H1 (cell line): Measurements from ENCODE around the gene ETF1. TPM values are rescaled to one million over a fixed set of nuclear protein-coding genes. Genes with fewer than 3 reads are reported as not detected.

Experiments used
- CTCF ChIA-PET: fragments of 300-600 bp; sonication (Branson Sonifier 250); formaldehyde crosslinking; loops from one replicate; lab custom pipeline; 2021; ENCODE audit not compliant: partially characterized antibody; lab: Charles Lee
- POLR2A ChIA-PET: fragments of 300-600 bp; sonication (Branson Sonifier 250); formaldehyde crosslinking; loops from one replicate; lab custom pipeline; 2021; ENCODE audit warnings: inconsistent platforms; ENCODE audit not compliant: partially characterized antibody; lab: Charles Lee
- DNase-seq, 2 experiments: peaks; one replicate each; pipeline versions ENCODE4 v3.0.0 to v3.0.0-alpha.2; 2010 to 2022; ENCODE audit warnings: low spot score in 2 of 2, low read depth in 1 of 2, mixed read lengths in 1 of 2
- FAIRE-seq: peaks from 2 replicates; lab custom pipeline; 2011; peaks lifted over from hg19 to GRCh38; lab: Jason Lieb, UNC
- H2AFZ ChIP-seq: 2 replicates; pipeline ENCODE4 v1.8.1; 2012; ENCODE audit warnings: low read length, inconsistent platforms
- H2AK5ac ChIP-seq: 2 replicates; pipeline ENCODE4 v1.6.1; 2013; ENCODE audit warnings: low read depth, low read length
- H2BK120ac ChIP-seq: replicated peaks from 2 replicates; pipeline ENCODE3; 2013; ENCODE audit warnings: low read depth, low read length, inconsistent platforms
- H2BK12ac ChIP-seq: 2 replicates; pipeline ENCODE4 v1.6.1; 2013; ENCODE audit warnings: low read depth, low read length
- H2BK15ac ChIP-seq: 2 replicates; pipeline ENCODE4 v1.6.1; 2013; ENCODE audit warnings: low read length
- H2BK20ac ChIP-seq: 2 replicates; pipeline ENCODE4 v1.6.1; 2013; ENCODE audit warnings: low read length
- H2BK5ac ChIP-seq: 2 replicates; pipeline ENCODE4 v1.6.1; 2013; ENCODE audit warnings: low read depth, low read length
- H3K14ac ChIP-seq: 2 replicates; pipeline ENCODE4 v1.6.1; 2013; ENCODE audit warnings: inconsistent platforms; ENCODE audit not compliant: insufficient read length
- H3K18ac ChIP-seq: 2 replicates; pipeline ENCODE4 v1.6.1; 2013; ENCODE audit warnings: low read length; ENCODE audit errors: extremely low read depth
- H3K23ac ChIP-seq: 2 replicates; pipeline ENCODE4 v1.6.1; 2013; ENCODE audit warnings: inconsistent platforms; ENCODE audit not compliant: insufficient read length
- H3K23me2 ChIP-seq: 2 replicates; pipeline ENCODE4 v1.6.1; 2013; ENCODE audit warnings: low read depth, low read length
- H3K27ac ChIP-seq: 2 replicates; pipeline ENCODE4 v1.6.1; 2011; ENCODE audit warnings: low read depth, low read length, inconsistent platforms
- H3K27me3 ChIP-seq, 4 experiments: replicated peaks in 1 of 4; 1 replicate in 1 of 4; 2 replicates in 3 of 4; pipeline versions ENCODE4 v1.6.1 to v1.8.1; 2011 to 2013; ENCODE audit warnings: low read length in 3 of 4, mild to moderate bottlenecking in 3 of 4, inconsistent platforms in 2 of 4, mixed read lengths in 2 of 4, moderate library complexity in 1 of 4; ENCODE audit not compliant: control insufficient read depth in 3 of 4, insufficient read depth in 3 of 4; ENCODE audit errors: extremely low read depth in 1 of 4
- H3K36me3 ChIP-seq, 4 experiments: 2 replicates each; pipeline versions ENCODE4 v1.6.1 to v1.8.1; 2011 to 2013; ENCODE audit warnings: mild to moderate bottlenecking in 4 of 4, low read length in 3 of 4, moderate library complexity in 2 of 4, control low read depth in 1 of 4, inconsistent platforms in 1 of 4; ENCODE audit not compliant: insufficient read depth in 4 of 4, control insufficient read depth in 2 of 4
- H3K4ac ChIP-seq: replicated peaks from 2 replicates; pipeline ENCODE3; 2013; ENCODE audit warnings: low read length, low read depth, mixed read lengths, inconsistent platforms; ENCODE audit not compliant: insufficient read length
- H3K4me1 ChIP-seq, 4 experiments: replicated peaks in 1 of 4; 1 replicate in 1 of 4; 2 replicates in 3 of 4; pipeline versions ENCODE4 v1.6.1 to v1.8.1; 2011 to 2013; ENCODE audit warnings: low read length in 3 of 4, inconsistent platforms in 2 of 4, mixed read lengths in 1 of 4; ENCODE audit not compliant: insufficient read depth in 4 of 4, control insufficient read depth in 3 of 4
- H3K4me2 ChIP-seq, 2 experiments: 2 replicates each; pipeline versions ENCODE4 v1.6.1 to v1.8.1; 2011 to 2013; ENCODE audit warnings: low read depth in 2 of 2, low read length in 2 of 2, control low read depth in 1 of 2, inconsistent platforms in 1 of 2, mild to moderate bottlenecking in 1 of 2; ENCODE audit not compliant: insufficient read depth in 1 of 2
- H3K4me3 ChIP-seq, 4 experiments: fragments of 200-600, 300-600 bp in 1 of 4; sonication (generic), shearing (Covaris generic), sonication (Bioruptor Twin) in 1 of 4; 2 replicates each; pipeline versions ENCODE4 v1.5.1 to v1.8.1; 2011 to 2016; ENCODE audit warnings: low read length in 4 of 4, low read depth in 3 of 4, control low read depth in 2 of 4, inconsistent platforms in 2 of 4, mild to moderate bottlenecking in 2 of 4, mixed read lengths in 1 of 4, moderate library complexity in 1 of 4; ENCODE audit not compliant: insufficient read depth in 2 of 4; ENCODE audit errors: extremely low read depth in 1 of 4
- H3K56ac ChIP-seq: replicated peaks from 2 replicates; pipeline ENCODE3; 2013; ENCODE audit warnings: low read depth, mild to moderate bottlenecking, mixed read lengths, low read length, inconsistent platforms; ENCODE audit not compliant: insufficient read length
- H3K79me1 ChIP-seq: 2 replicates; pipeline ENCODE4 v1.6.1; 2013; ENCODE audit warnings: low read depth, low read length, control low read depth
- H3K79me2 ChIP-seq, 2 experiments: 2 replicates each; pipeline versions ENCODE4 v1.6.1 to v1.8.1; 2012 to 2013; ENCODE audit warnings: low read length in 2 of 2, mild to moderate bottlenecking in 2 of 2, inconsistent platforms in 1 of 2; ENCODE audit not compliant: insufficient read depth in 2 of 2, control insufficient read depth in 1 of 2
- H3K9ac ChIP-seq, 4 experiments: replicated peaks in 1 of 4; 1 replicate in 1 of 4; 2 replicates in 3 of 4; pipeline versions ENCODE4 v1.6.1 to v1.8.1; 2011 to 2013; ENCODE audit warnings: low read depth in 3 of 4, low read length in 3 of 4, control low read depth in 2 of 4, mild to moderate bottlenecking in 2 of 4, moderate library complexity in 2 of 4, inconsistent platforms in 1 of 4; ENCODE audit errors: extremely low read depth in 1 of 4
- H3K9me3 ChIP-seq, 2 experiments: 2 replicates each; pipeline versions ENCODE4 v1.6.1 to v1.8.1; 2012 to 2013; ENCODE audit warnings: mild to moderate bottlenecking in 2 of 2, moderate library complexity in 2 of 2, control low read depth in 1 of 2, inconsistent platforms in 1 of 2, low read depth in 1 of 2, low read length in 1 of 2, mixed read lengths in 1 of 2; ENCODE audit not compliant: insufficient read depth in 2 of 2
- H4K20me1 ChIP-seq, 2 experiments: replicated peaks in 1 of 2; 2 replicates each; pipeline versions ENCODE3 to v1.8.1; 2011 to 2013; ENCODE audit warnings: inconsistent platforms in 2 of 2, low read length in 2 of 2, mild to moderate bottlenecking in 1 of 2; ENCODE audit not compliant: insufficient read depth in 2 of 2, control insufficient read depth in 1 of 2
- H4K5ac ChIP-seq: 2 replicates; pipeline ENCODE4 v1.6.1; 2013; ENCODE audit warnings: low read length, low read depth, mixed read lengths, inconsistent platforms; ENCODE audit not compliant: insufficient read length
- H4K8ac ChIP-seq: 2 replicates; pipeline ENCODE4 v1.8.0; 2013; ENCODE audit warnings: mild to moderate bottlenecking, moderate library complexity, low read length, inconsistent platforms; ENCODE audit not compliant: insufficient read depth; ENCODE audit errors: extremely low read depth
- H4K91ac ChIP-seq: replicated peaks from 2 replicates; pipeline ENCODE3; 2013; ENCODE audit warnings: low read length, mixed read lengths, inconsistent platforms; ENCODE audit not compliant: insufficient read length
- CBX5 ChIP-seq: fragments of 300-800, 300-1000 bp; sonication (generic); IDR thresholded peaks from 2 replicates; pipeline ENCODE4 v1.7.1; 2016; ENCODE audit warnings: antibody characterized with exemption, low read length, low read depth
- TAF7 ChIP-seq: optimal IDR thresholded peaks from 2 replicates; pipeline ENCODE3; 2011; ENCODE audit warnings: low read depth, mild to moderate bottlenecking, inconsistent platforms, low read length, moderate library complexity, borderline replicate concordance
- WGBS, 2 experiments: shearing (Covaris generic) in 1 of 2; methylation state at CpG; one replicate each; pipeline versions ENCODE4 v1.1.6 to v1.1.7; 2013 to 2015; ENCODE audit warnings: low lambda C conversion rate in 2 of 2, mixed read lengths in 2 of 2, inconsistent platforms in 1 of 2, low coverage in 1 of 2, missing lambda C conversion rate in 1 of 2; ENCODE audit not compliant: insufficient replicate concordance in 2 of 2, insufficient coverage in 1 of 2, insufficient read length in 1 of 2; ENCODE audit errors: extremely low coverage in 1 of 2, missing lambda C conversion rate in 1 of 2; 5-methylcytosine and 5-hydroxymethylcytosine counted together
- polyA plus RNA-seq, 7 experiments: library from polyadenylated mRNA; depleted of rRNA in 3 of 7; stranded (reverse) in 5 of 7; unstranded in 2 of 7; fragments of >200 nt in 5 of 7; fragments of 200-250 nt in 2 of 7; gene quantifications; 1 replicate in 5 of 7; 2 replicates in 1 of 7; 4 replicates in 1 of 7; pipeline versions ENCODE4 v1.2.1 to v1.2.3, GENCODE V29; 2011 to 2013; ENCODE audit warnings: missing spikeins in 2 of 7, mixed read lengths in 2 of 7
- total RNA-seq: library from RNA; stranded (reverse); fragmentation: NEBNext Ultra II Directional; extraction: Animal tissue kit (Norgen Biotek cat#: 25700); gene quantifications from 2 replicates; pipeline ENCODE4 v1.2.1, GENCODE V29; 2021

Gene ETF1
- total and polyA plus RNA-seq, 2 of the 8 experiments (the other 6 are each of a cell fraction or from before 2014, with no cell fraction given), result 50.5 to 168 TPM

GRCh38 chr5:138482638-138483037, 60.4 kb downstream of the ETF1 start:
- Histone ChIP-seq H3K23me2 (no peaks in the 10 kb centered on the region; the same call in 1 of the 2 replicates), H3K9ac (no peak overlapping the region), H2AFZ (no peak overlapping the region), H2AK5ac (no peak overlapping the region), H3K79me1 (no peaks in the 10 kb centered on the region), H2BK20ac (0 out of 2 replicates have a peak overlapping the region, but pooled peaks have one; percentile 72), H2BK5ac (no peak overlapping the region), H2BK120ac (no peak overlapping the region), H3K4me2 (no peak overlapping the region)
- POLR2A ChIA-PET, result interaction anchor here (0.8 to 1.7 kb wide), 3 partner anchors 10 to 17 kb away, joined by 3 to 5 read pairs (median 4); partner anchors contain the start of gene EGR1
- TF ChIP-seq CBX5, result no peak
- TF ChIP-seq TAF7, result no peak
- TF ChIP-seq, all 59 proteins: peak for 0
- Histone ChIP-seq H3K27me3 (no peaks in the 10 kb centered on the region), H4K91ac (no peak overlapping the region), H2BK12ac (no peak overlapping the region), H4K20me1 (no peaks in the 10 kb centered on the region), H3K9me3 (no peaks in the 10 kb centered on the region), H3K4me1 (no peaks in the 10 kb centered on the region), H3K4me3 (no peak overlapping the region), H2BK15ac (no peak overlapping the region), H3K14ac (no peak overlapping the region), H3K56ac (no peak overlapping the region), H4K5ac (no peak overlapping the region), H3K27ac (no peak overlapping the region), H4K8ac (no peak overlapping the region), H3K18ac (no peak overlapping the region; the same call in 1 of the 2 replicates), H3K4ac (no peak overlapping the region), H3K79me2 (no peaks in the 10 kb centered on the region), H3K23ac (no peak overlapping the region), H3K36me3 (no peaks in the 10 kb centered on the region)
- no peak for DNase-seq
- 84% methylated on average over 4 of the region's 4 CpGs; no CpG with 5 or more reads in 1 of the 2 experiments for WGBS, 2 experiments
- CTCF ChIA-PET, result interaction anchor here (0.7 to 5.0 kb wide), 7 partner anchors 10 to 130 kb away, joined by 3 to 34 read pairs (median 3); partner anchors contain the start of genes EGR1 and KDM3B
- FAIRE-seq, result no peak
